ENCODE measurements around the gene SHC2. TPM values are rescaled to one million over a fixed set of nuclear protein-coding genes. Genes with fewer than 3 reads are reported as not detected.

SHC2 gene
- total RNA-seq, 2 experiments from 2014 or later: 0.36 to 0.42 TPM

DNA sequence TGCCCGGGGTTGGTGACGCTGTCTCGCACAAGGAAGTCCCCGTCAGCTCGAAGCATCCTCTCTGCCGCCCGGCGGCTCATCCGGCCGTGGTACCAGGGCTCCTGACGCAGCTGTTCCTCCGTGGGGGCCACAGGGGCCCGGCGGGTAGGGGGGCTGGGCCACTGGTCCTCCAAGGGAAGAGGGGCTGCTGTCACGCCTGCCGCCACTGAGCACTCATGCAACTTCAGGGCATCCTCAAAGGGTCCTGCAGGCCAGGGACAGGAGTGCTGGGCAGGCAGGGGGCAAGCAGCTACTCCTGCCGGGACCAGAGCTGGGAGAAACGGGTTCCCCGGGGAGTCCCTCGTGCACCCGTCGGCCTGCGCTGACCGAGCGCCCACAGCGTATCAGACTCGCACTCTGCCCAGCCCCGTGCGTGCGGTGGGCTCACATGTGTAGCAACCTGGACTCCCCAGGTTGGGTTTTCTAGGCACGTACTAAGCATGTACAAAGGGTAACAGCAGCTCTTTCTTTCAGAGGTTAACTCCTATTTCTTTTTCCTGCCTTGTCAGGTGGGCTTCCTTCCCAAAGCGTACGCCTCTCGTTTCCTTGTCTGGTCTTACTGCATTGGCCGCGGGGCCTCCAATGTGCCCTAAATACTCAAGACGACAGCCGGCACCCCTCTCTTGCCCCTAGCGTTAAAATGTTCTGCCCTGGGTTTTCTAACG, 38.5 kb downstream of the SHC2 start:
- H3K27me3 Mint-ChIP-seq: no peaks in the 10 kb centered on the region
- no peak overlapping the region for H3K4me3 Mint-ChIP-seq
- H3K36me3 Mint-ChIP-seq (ENCODE audit: low read depth): no peaks in the 10 kb centered on the region
- Histone ChIP-seq H3K4me1 (ENCODE audit: insufficient read depth, low read length) (no peaks in the 10 kb centered on the region), H3K27me3 (ENCODE audit: control insufficient read depth in 1 of 2, insufficient read depth in 2 of 2, low read length in 2 of 2) (peaks cover 0 to 2% of the 10 kb centered on the region in 2 experiments), H3K27ac (ENCODE audit: low read depth in 1 of 2, low read length in 2 of 2) (no peak overlapping the region), H3K9me3 (ENCODE audit: control insufficient read depth in 1 of 2, insufficient read depth in 1 of 2, low read length in 2 of 2) (peaks cover 0 to 7% of the 10 kb centered on the region in 2 experiments), H3K36me3 (ENCODE audit: insufficient read depth, low read length) (no peaks in the 10 kb centered on the region), H3K4me3 (ENCODE audit: low read length) (no peak overlapping the region)
- no peaks in the 10 kb centered on the region for H3K4me1 Mint-ChIP-seq (ENCODE audit: low read depth)
- DNase-seq (no peak), ATAC-seq (ENCODE audit: poor library complexity) (no peak)
- no peak overlapping the region for H3K27ac Mint-ChIP-seq
- TF ChIP-seq, protein P1, sequence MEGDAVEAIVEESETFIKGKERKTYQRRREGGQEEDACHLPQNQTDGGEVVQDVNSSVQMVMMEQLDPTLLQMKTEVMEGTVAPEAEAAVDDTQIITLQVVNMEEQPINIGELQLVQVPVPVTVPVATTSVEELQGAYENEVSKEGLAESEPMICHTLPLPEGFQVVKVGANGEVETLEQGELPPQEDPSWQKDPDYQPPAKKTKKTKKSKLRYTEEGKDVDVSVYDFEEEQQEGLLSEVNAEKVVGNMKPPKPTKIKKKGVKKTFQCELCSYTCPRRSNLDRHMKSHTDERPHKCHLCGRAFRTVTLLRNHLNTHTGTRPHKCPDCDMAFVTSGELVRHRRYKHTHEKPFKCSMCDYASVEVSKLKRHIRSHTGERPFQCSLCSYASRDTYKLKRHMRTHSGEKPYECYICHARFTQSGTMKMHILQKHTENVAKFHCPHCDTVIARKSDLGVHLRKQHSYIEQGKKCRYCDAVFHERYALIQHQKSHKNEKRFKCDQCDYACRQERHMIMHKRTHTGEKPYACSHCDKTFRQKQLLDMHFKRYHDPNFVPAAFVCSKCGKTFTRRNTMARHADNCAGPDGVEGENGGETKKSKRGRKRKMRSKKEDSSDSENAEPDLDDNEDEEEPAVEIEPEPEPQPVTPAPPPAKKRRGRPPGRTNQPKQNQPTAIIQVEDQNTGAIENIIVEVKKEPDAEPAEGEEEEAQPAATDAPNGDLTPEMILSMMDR (IDR thresholded peaks at IDR 0.05): no peak
- CTCF ChIA-PET: no interaction called here
- intact Hi-C loops (cut with DNase I, micrococcal nuclease): no loop called here
- no peaks in the 10 kb centered on the region for H3K9me3 Mint-ChIP-seq
- POLR2A ChIA-PET: no interaction called here

DNA sequence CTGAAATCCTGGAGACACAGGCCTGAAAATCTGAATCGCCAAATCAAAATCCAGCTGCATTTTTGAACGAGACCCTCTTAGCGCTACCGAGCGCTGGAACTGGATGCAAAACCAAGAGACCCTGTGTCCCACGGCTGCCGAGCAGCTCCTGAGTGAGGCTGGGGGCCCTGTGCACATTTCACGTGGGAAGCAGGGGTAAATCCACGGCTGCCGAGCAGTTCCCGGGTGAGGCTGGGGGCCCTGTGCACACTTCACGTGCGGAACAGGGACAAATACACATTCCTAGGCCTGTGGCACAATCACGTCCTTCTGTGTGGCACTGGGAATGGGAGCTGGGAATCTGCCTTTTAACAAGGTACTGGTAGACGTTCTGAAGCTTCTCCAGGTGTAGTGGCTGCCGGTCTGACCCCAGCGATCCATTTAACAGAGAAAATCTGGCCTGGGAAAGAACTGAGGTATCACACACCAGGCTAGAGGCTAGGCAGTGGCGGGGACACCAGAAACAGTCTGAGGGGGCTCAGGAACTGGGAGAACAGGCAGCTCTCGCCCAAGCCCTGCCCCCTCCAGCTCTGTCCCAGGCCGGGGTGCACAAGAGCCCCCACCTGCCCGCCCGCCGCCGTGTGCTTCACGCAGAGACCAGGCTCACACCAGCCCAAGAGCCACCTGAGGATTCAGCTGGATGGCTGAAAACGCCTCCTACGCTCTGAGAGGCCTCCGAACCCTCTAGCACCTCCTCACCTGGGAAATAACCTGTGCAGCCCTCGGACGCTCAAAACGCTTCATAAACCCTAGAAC, 40.9 kb downstream of the SHC2 start:
- H3K27ac ChIP-seq (ENCODE audit: low read depth in 1 of 2, low read length in 2 of 2): no peak overlapping the region
- no peak for ATAC-seq (ENCODE audit: poor library complexity)
- TF ChIP-seq, protein P1 (IDR thresholded peaks at IDR 0.05): no peak
- Mint-ChIP-seq H3K9me3 (no peaks in the 10 kb centered on the region), H3K27ac (no peak overlapping the region), H3K27me3 (no peaks in the 10 kb centered on the region), H3K36me3 (ENCODE audit: low read depth) (no peaks in the 10 kb centered on the region), H3K4me3 (no peak overlapping the region), H3K4me1 (ENCODE audit: low read depth) (no peaks in the 10 kb centered on the region)
- DNase-seq: no peak
- H3K36me3 ChIP-seq (ENCODE audit: insufficient read depth, low read length): no peaks in the 10 kb centered on the region
- H3K9me3 ChIP-seq (ENCODE audit: control insufficient read depth in 1 of 2, insufficient read depth in 1 of 2, low read length in 2 of 2): peaks cover 0 to 6% of the 10 kb centered on the region in 2 experiments
- POLR2A ChIA-PET: no interaction called here
- intact Hi-C loops (cut with DNase I, micrococcal nuclease): no loop called here
- CTCF ChIA-PET: no interaction called here
- H3K4me3 ChIP-seq (ENCODE audit: low read length): no peak overlapping the region
- no peaks in the 10 kb centered on the region for H3K4me1 ChIP-seq (ENCODE audit: insufficient read depth, low read length)
- peaks cover 2 to 7% of the 10 kb centered on the region in 2 experiments for H3K27me3 ChIP-seq (ENCODE audit: control insufficient read depth in 1 of 2, insufficient read depth in 2 of 2, low read length in 2 of 2)

DNA sequence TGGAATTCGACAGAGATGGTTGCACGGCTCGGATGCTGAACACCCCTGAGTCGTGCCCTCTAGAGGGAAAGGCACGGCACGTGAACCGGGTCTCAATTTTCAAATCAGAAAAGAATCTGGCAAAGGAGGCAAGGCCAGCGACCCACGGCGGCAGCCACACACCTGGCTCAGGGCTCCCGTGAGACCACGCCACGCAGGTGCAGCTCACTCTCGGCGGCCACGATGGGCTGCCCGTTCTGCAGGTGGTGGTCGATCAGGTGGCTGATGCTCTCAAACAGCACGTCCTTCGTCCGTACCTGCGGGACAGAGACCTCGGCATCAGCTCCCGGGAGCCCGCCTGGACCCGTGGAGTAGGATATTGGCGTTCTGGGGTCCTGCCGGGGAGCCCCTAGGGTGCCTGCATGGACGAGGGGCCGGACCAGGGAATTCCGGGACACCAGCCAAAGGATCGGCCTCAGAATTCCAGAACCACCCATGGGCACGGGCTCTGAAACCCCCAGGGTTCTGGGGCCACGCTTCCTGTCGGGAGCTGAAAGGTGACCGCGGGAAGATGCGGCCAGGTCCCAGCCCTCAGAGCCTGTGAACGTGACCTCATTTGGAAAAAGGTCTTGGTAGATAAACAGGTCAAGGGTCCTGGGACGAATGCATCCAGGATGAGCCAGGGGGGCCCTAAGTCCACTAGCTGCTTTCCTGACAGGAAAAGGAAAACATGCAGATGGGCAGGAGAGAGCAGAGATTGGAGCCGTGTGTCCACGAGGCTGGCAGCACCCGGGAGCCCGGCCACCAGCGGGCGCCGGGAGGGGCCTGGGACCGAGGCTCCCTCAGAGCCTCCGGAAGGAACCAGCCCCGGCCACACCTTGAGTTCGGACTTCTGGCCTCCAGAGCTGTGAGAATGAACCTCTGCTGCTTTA, 41.8 kb downstream of the SHC2 start:
- no peaks in the 10 kb centered on the region for H3K9me3 Mint-ChIP-seq
- DNase-seq: no peak
- no peak for ATAC-seq (ENCODE audit: poor library complexity)
- no peaks in the 10 kb centered on the region for H3K9me3 ChIP-seq (ENCODE audit: control insufficient read depth in 1 of 2, insufficient read depth in 1 of 2, low read length in 2 of 2)
- no peaks in the 10 kb centered on the region for H3K27me3 Mint-ChIP-seq
- ChIA-PET POLR2A (no interaction called here), CTCF (no interaction called here)
- TF ChIP-seq, protein P1 (IDR thresholded peaks at IDR 0.05): no peak
- no peaks in the 10 kb centered on the region for H3K36me3 Mint-ChIP-seq (ENCODE audit: low read depth)
- no peaks in the 10 kb centered on the region for H3K36me3 ChIP-seq (ENCODE audit: insufficient read depth, low read length)
- H3K4me3 Mint-ChIP-seq: no peak overlapping the region
- peaks cover 2 to 9% of the 10 kb centered on the region in 2 experiments for H3K27me3 ChIP-seq (ENCODE audit: control insufficient read depth in 1 of 2, insufficient read depth in 2 of 2, low read length in 2 of 2)
- no peaks in the 10 kb centered on the region for H3K4me1 ChIP-seq (ENCODE audit: insufficient read depth, low read length)
- no peak overlapping the region for H3K27ac ChIP-seq (ENCODE audit: low read depth in 1 of 2, low read length in 2 of 2)
- no peak overlapping the region for H3K27ac Mint-ChIP-seq
- H3K4me1 Mint-ChIP-seq (ENCODE audit: low read depth): no peaks in the 10 kb centered on the region
- no peak overlapping the region for H3K4me3 ChIP-seq (ENCODE audit: low read length)
- intact Hi-C loops (cut with DNase I, micrococcal nuclease): no loop called here

Data from CD4-positive, alpha-beta T cell (primary cell).